ENCODE measurements around the gene BNC2. TPM values are rescaled to one million over a fixed set of nuclear protein-coding genes. Genes with fewer than 3 reads are reported as not detected.

Gene BNC2
- total RNA-seq, 1 donor from 2014 or later: under 0.01 TPM

- TF ChIP-seq CTCF (IDR thresholded peaks at IDR 0.05; ENCODE audit: insufficient read depth, low read length, severe bottlenecking): no peak
- Histone ChIP-seq H3K36me3 (ENCODE audit: control insufficient read depth, insufficient read depth, low read length) (no peaks in the 10 kb centered on the region), H3K4me3 (ENCODE audit: low read depth, low read length) (peak overlapping the region; percentile 36), H3K27me3 (ENCODE audit: control insufficient read depth, insufficient read depth, low read length) (peaks cover 15% of the 10 kb centered on the region)
- no peak for FAIRE-seq
- peak; percentile 53 for DNase-seq (ENCODE audit: low read depth)
Measured at GRCh38 chr9:16726718-16727451, 143.6 kb downstream of the BNC2 start.

DNA sequence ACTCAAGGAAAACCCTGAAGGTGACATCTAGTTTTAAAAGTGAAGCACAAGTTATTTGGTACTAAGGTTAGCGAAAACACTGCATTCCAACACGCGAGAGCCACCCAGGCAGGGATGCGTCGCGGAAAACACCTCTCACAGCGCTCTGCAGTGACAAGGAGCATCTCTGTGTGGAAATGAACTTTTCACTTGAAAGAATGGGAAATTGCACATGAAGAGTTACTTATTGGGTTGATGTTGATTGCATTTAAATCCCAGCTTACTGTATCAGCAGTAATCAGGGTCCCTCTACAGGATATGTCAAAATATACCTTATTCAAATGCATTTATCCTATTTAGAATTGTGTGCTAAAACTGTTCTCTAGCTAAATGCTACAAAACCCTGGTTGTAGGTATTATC lies 144.4 kb downstream of the BNC2 start:
- Histone ChIP-seq H3K27me3 (ENCODE audit: control insufficient read depth, insufficient read depth, low read length) (peaks cover 15% of the 10 kb centered on the region), H3K36me3 (ENCODE audit: control insufficient read depth, insufficient read depth, low read length) (no peaks in the 10 kb centered on the region), H3K4me3 (ENCODE audit: low read depth, low read length) (no peak overlapping the region)
- FAIRE-seq: no peak
- TF ChIP-seq CTCF (IDR thresholded peaks at IDR 0.05; ENCODE audit: insufficient read depth, low read length, severe bottlenecking): no peak
- no peak for DNase-seq (ENCODE audit: low read depth)

- FAIRE-seq (no peak), DNase-seq (ENCODE audit: low read depth) (no peak)
- Histone ChIP-seq H3K27me3 (ENCODE audit: control insufficient read depth, insufficient read depth, low read length) (peaks cover 13% of the 10 kb centered on the region), H3K4me3 (ENCODE audit: low read depth, low read length) (no peak overlapping the region), H3K36me3 (ENCODE audit: control insufficient read depth, insufficient read depth, low read length) (no peaks in the 10 kb centered on the region)
- TF ChIP-seq CTCF (IDR thresholded peaks at IDR 0.05; ENCODE audit: insufficient read depth, low read length, severe bottlenecking): no peak
Measured at GRCh38 chr9:16725066-16725465, 145.4 kb downstream of the BNC2 start.

DNA sequence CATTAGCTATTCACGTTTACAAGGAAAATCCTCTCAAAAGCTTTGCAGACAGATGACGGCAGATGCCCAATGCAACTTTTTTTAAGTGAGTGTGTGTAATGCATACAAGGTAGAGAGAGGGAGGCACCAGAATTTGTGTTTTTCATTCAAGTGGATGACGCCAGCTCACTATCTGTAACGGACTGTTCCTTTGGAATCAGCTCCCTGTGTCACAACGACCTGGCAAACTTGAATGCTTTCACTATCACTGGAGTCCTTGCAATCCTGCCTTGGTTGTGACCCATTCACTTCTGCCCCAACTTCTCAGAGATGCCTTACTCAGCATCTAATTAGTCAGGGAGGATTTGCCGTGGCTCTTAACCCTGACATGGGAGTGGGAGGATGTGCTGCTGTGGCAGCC lies 148.5 kb downstream of the BNC2 start:
- FAIRE-seq (no peak), DNase-seq (ENCODE audit: low read depth) (no peak)
- Histone ChIP-seq H3K27me3 (ENCODE audit: control insufficient read depth, insufficient read depth, low read length) (peaks cover 3% of the 10 kb centered on the region), H3K36me3 (ENCODE audit: control insufficient read depth, insufficient read depth, low read length) (no peaks in the 10 kb centered on the region), H3K4me3 (ENCODE audit: low read depth, low read length) (no peak overlapping the region)
- no peak for TF ChIP-seq CTCF (IDR thresholded peaks at IDR 0.05; ENCODE audit: insufficient read depth, low read length, severe bottlenecking)

DNA sequence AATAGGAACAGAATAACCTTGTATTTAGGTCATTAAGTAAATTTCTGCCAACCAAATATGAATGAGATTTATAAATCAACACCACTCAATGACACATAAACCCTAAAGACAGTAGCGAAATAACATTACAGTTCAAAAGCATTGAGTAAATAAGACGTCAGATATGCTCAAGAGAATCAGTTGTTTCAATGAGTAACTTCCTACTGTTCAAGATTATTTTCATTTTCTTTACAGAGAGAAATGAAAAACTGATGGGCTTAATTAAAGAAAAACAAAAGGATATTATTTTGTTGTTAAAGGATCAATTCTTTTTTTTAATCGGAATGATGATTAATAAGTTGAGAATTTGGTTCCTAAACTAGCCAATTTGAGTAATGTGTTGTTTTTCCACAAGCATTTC lies 150.1 kb downstream of the BNC2 start:
- Histone ChIP-seq H3K27me3 (ENCODE audit: control insufficient read depth, insufficient read depth, low read length) (no peaks in the 10 kb centered on the region), H3K4me3 (ENCODE audit: low read depth, low read length) (no peak overlapping the region), H3K36me3 (ENCODE audit: control insufficient read depth, insufficient read depth, low read length) (no peaks in the 10 kb centered on the region)
- DNase-seq (ENCODE audit: low read depth) (no peak), FAIRE-seq (no peak)
- no peak for TF ChIP-seq CTCF (IDR thresholded peaks at IDR 0.05; ENCODE audit: insufficient read depth, low read length, severe bottlenecking)

DNA sequence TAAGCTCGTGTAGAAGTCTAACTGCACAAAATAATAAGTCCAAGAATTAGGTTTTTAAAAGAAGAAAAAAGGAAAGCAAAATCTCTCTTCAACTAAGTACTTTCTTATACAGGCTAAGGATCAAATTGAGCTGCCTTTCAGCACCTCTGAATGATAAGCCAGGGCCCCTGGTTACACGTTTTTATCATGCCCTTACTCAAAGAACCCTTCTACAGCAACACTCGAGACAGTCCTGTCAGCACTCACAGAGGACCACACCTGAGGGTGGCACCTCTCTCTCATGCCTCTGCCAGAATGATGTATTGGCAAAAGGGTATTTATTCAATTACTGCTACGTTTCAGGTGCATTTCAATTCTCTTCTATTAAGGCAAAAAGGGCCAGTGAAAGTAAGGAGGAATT lies 150.5 kb downstream of the BNC2 start:
- H3K27me3 ChIP-seq (ENCODE audit: control insufficient read depth, insufficient read depth, low read length): no peaks in the 10 kb centered on the region
- H3K4me3 ChIP-seq (ENCODE audit: low read depth, low read length): no peak overlapping the region
- FAIRE-seq (no peak), DNase-seq (ENCODE audit: low read depth) (no peak)
- H3K36me3 ChIP-seq (ENCODE audit: control insufficient read depth, insufficient read depth, low read length): no peaks in the 10 kb centered on the region
- TF ChIP-seq CTCF (IDR thresholded peaks at IDR 0.05; ENCODE audit: insufficient read depth, low read length, severe bottlenecking): no peak

Measured in bronchial epithelial cell (primary cell).